Mesothelial cell of epicardium (in vitro differentiated cells): ENCODE data around the gene TRRAP. TPM values are rescaled to one million over a fixed set of nuclear protein-coding genes. Genes with fewer than 3 reads are reported as not detected.

Source experiments
- DNase-seq, 2 experiments: peaks; one replicate each; pipeline ENCODE4 v3.0.0; 2021; ENCODE audit warnings: low spot score in 2 of 2; ENCODE audit not compliant: unreplicated experiment in 2 of 2
- H3K27ac Mint-ChIP-seq: 2 replicates; pipeline ENCODE4 v1.8.0; 2021; ENCODE audit warnings: mixed read lengths
- H3K27me3 Mint-ChIP-seq: 2 replicates; pipeline ENCODE4 v1.8.0; 2021; ENCODE audit warnings: low read depth, mixed read lengths
- H3K36me3 Mint-ChIP-seq: 2 replicates; pipeline ENCODE4 v1.8.0; 2021; ENCODE audit warnings: mixed read lengths
- H3K4me1 Mint-ChIP-seq: 2 replicates; pipeline ENCODE4 v1.8.0; 2021; ENCODE audit warnings: mixed read lengths
- H3K4me3 Mint-ChIP-seq: 2 replicates; pipeline ENCODE4 v1.8.0; 2021; ENCODE audit warnings: mild to moderate bottlenecking, moderate library complexity, mixed read lengths
- H3K9me3 Mint-ChIP-seq: 2 replicates; pipeline ENCODE4 v1.8.0; 2021; ENCODE audit warnings: mixed read lengths
- total RNA-seq: library from RNA; stranded (reverse); gene quantifications from 3 replicates; pipeline ENCODE4 v1.2.1, GENCODE V29; 2021
- TF ChIP-seq, protein P1 (sequence below): fragments of 200-600 bp; sonication (generic); IDR thresholded peaks from one replicate; pipeline ENCODE4 v1.5.0; 2021; ENCODE audit warnings: antibody characterized with exemption; ENCODE audit not compliant: unreplicated experiment

TRRAP gene
- total RNA-seq, 1 donor from 2014 or later, result 82.9 TPM

DNA sequence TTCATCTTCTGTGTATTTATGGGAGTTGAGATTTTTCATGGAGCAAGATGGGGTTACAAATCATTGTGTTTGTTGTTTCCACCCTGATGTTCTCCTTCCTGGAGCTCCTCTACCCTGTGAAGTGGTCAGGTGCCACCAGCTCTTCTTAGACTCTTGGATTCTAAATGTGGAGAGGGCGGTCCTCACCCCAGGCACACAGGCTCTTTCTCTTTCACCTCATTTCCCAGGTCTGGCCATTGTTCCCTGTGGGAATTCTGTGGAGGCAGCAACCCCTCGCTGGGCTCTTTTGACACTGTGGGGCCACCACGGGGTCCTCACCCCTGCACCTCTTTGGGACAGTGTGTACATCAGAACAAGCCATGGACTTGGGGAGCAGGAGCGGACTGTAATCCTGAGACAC lies 95.9 kb downstream of the TRRAP start:
- no peak for DNase-seq
- no peaks in the 10 kb centered on the region for H3K9me3 Mint-ChIP-seq
- H3K27ac Mint-ChIP-seq, result no peak overlapping the region
- no peaks in the 10 kb centered on the region for H3K4me1 Mint-ChIP-seq
- peaks cover 59% of the 10 kb centered on the region for H3K36me3 Mint-ChIP-seq
- TF ChIP-seq, protein P1, sequence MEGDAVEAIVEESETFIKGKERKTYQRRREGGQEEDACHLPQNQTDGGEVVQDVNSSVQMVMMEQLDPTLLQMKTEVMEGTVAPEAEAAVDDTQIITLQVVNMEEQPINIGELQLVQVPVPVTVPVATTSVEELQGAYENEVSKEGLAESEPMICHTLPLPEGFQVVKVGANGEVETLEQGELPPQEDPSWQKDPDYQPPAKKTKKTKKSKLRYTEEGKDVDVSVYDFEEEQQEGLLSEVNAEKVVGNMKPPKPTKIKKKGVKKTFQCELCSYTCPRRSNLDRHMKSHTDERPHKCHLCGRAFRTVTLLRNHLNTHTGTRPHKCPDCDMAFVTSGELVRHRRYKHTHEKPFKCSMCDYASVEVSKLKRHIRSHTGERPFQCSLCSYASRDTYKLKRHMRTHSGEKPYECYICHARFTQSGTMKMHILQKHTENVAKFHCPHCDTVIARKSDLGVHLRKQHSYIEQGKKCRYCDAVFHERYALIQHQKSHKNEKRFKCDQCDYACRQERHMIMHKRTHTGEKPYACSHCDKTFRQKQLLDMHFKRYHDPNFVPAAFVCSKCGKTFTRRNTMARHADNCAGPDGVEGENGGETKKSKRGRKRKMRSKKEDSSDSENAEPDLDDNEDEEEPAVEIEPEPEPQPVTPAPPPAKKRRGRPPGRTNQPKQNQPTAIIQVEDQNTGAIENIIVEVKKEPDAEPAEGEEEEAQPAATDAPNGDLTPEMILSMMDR, result no peak
- H3K27me3 Mint-ChIP-seq, result no peaks in the 10 kb centered on the region
- H3K4me3 Mint-ChIP-seq, result no peak overlapping the region

DNA sequence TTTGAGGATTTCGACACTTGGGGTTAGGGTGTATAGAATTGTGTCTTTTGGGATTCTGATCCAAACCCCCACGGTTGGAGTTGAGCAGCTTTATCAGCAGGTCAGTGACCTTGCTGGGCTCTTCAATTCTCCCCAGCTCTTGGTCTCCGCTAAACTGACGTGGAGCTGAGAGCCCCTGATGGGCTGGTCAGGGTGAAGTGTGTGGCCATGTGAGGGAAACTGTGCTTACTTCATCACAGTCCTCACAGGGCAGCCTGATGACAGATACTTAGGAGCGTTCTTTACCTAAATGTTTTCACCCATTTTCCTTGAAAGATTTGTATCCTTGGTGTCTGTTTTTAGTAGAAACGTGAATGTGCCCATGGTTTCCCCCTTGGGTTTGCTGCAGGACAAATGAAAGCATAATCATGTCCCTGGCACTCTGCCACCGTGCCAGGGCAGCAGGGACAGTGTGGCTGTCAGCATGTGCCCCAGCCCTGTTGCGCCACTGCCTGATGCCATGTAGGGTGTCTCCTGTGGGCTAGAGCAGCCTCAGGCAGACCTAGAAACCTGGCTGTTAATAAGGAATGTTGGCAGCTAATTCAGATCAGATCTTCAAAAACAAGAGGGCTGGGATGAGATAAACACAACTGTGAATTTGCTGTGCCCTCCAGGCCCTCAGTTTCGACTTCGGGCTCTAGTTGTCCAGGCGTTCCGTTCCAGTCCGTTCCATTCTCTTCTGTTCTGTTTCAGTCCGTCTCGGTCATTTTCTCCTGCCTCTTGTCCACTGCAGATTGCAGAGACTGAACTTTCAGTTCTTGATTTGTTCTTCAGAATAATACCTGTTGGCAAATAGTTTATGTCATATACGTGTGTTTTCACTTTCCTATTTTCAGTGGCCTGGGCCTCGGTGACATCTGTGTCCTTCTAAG lies 96.8 kb downstream of the TRRAP start:
- Mint-ChIP-seq H3K4me3 (no peak overlapping the region), H3K9me3 (no peaks in the 10 kb centered on the region), H3K27me3 (no peaks in the 10 kb centered on the region), H3K27ac (no peak overlapping the region), H3K4me1 (no peaks in the 10 kb centered on the region), H3K36me3 (peaks cover 63% of the 10 kb centered on the region)
- no peak for DNase-seq
- TF ChIP-seq, protein P1, result no peak

DNA sequence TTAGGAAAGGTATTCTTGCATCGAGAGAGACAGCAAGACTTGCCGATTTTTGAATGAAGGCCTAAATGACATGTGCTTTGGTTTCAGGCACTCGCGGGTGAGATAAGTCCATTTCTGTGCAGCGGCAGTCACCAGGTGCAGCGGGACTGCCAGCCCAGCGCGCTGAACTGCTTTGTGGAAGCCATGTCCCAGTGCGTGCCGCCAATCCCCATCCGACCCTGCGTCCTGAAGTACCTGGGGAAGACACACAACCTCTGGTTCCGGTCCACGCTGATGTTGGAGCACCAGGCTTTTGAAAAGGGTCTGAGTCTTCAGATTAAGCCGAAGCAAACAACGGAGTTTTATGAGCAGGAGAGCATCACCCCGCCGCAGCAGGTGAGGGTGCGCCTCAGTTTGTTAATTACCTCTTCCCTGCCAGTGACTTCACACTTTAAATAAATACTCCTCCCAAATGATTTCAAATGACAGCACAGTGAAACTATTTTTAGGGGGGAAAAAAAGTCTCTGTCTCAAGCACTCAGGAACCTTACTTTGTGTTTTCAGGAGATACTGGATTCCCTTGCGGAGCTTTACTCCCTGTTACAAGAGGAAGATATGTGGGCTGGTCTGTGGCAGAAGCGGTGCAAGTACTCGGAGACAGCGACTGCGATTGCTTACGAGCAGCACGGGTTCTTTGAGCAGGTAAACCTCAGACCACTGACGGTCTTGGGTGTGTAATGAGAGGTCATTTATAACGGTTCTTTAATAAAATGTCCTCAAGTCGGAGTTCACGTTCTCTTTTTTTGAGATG lies 98.3 kb downstream of the TRRAP start:
- H3K9me3 Mint-ChIP-seq, result no peaks in the 10 kb centered on the region

DNA sequence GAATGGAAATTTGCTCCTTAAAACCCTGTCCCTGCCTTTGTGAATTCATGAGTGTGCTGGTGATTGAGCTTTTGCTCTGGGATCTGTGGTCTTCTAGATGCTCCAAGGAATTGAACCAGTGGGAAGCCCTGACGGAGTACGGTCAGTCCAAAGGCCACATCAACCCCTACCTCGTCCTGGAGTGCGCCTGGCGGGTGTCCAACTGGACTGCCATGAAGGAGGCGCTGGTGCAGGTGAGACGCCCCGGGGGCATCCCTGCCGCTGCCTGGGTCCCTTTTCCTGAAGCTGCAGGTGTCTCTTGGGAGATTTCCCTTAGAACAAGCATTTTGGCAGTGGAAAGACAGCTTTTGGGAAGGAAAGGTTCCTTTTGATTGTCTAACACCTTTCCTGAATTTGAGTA lies 100.3 kb downstream of the TRRAP start:
- Mint-ChIP-seq H3K36me3 (peaks cover 63% of the 10 kb centered on the region), H3K4me1 (no peaks in the 10 kb centered on the region)
- no peak for DNase-seq

More for the DNA sequence above, 98.3 kb downstream of the TRRAP start:
- no peaks in the 10 kb centered on the region for H3K4me1 Mint-ChIP-seq
- TF ChIP-seq, protein P1, result no peak
- no peak overlapping the region for H3K4me3 Mint-ChIP-seq
- no peak overlapping the region for H3K27ac Mint-ChIP-seq
- peaks cover 60% of the 10 kb centered on the region for H3K36me3 Mint-ChIP-seq
- no peaks in the 10 kb centered on the region for H3K27me3 Mint-ChIP-seq
- DNase-seq, result no peak

DNA sequence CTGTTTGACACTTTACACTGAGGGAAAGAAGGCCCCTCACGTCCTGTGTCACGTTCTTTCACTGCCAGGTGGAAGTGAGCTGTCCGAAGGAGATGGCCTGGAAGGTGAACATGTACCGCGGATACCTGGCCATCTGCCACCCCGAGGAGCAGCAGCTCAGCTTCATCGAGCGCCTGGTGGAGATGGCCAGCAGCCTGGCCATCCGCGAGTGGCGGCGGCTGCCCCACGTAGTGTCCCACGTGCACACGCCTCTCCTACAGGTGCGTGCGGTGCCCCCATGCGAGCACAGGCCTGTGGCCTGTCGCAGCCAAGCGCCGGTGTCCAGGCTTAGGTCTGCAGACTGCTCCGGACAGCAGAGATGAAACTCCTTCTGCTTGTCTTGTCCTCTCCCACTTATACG lies 103.4 kb downstream of the TRRAP start:
- Mint-ChIP-seq H3K4me3 (no peak overlapping the region), H3K4me1 (no peaks in the 10 kb centered on the region), H3K27ac (no peak overlapping the region), H3K36me3 (peaks cover 67% of the 10 kb centered on the region), H3K9me3 (peaks cover 15% of the 10 kb centered on the region), H3K27me3 (no peaks in the 10 kb centered on the region)
- TF ChIP-seq, protein P1, result no peak
- no peak for DNase-seq

More for the DNA sequence above, 100.3 kb downstream of the TRRAP start:
- Mint-ChIP-seq H3K9me3 (no peaks in the 10 kb centered on the region), H3K27me3 (no peaks in the 10 kb centered on the region), H3K4me3 (no peak overlapping the region), H3K27ac (no peak overlapping the region)
- TF ChIP-seq, protein P1, result no peak
